Measurements from ENCODE around the gene AASS.

DNA sequence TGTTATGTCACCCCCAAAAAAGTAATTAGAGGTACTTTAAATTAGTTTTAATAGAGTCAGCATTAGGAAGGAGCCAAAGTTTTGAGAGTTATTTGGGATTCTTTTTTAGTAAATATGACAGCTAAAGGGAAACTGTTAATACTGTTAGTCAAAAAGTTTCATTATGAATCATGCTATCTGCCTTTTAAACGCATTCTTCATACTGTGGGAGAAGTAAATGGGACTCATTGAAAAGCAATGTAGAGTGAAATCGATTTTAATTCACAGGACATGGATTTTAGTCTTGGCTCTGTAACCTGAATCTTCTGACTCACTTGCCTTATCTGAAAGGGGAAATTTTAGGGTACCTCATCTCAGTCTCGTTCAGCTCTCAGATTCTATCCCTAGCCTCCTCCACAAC, 105.1 kb downstream of the AASS start:
- TF ChIP-seq, protein P1, sequence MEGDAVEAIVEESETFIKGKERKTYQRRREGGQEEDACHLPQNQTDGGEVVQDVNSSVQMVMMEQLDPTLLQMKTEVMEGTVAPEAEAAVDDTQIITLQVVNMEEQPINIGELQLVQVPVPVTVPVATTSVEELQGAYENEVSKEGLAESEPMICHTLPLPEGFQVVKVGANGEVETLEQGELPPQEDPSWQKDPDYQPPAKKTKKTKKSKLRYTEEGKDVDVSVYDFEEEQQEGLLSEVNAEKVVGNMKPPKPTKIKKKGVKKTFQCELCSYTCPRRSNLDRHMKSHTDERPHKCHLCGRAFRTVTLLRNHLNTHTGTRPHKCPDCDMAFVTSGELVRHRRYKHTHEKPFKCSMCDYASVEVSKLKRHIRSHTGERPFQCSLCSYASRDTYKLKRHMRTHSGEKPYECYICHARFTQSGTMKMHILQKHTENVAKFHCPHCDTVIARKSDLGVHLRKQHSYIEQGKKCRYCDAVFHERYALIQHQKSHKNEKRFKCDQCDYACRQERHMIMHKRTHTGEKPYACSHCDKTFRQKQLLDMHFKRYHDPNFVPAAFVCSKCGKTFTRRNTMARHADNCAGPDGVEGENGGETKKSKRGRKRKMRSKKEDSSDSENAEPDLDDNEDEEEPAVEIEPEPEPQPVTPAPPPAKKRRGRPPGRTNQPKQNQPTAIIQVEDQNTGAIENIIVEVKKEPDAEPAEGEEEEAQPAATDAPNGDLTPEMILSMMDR (IDR thresholded peaks at IDR 0.05 in 8 of 11, conservative IDR thresholded peaks at IDR 0.05 in 3 of 11), result no peak
- no peak for TF ChIP-seq POLR2A (IDR thresholded peaks at IDR 0.05)
